Glutamatergic neuron (in vitro differentiated cells): ENCODE results near the gene ELOVL5. TPM values are rescaled to one million over a fixed set of nuclear protein-coding genes. Genes with fewer than 3 reads are reported as not detected.
A peak's percentile ranks its signal among the peaks of the same experiment; 100 is the strongest.

Source experiments
- DNase-seq: peaks from one replicate; pipeline ENCODE4 v3.0.0; 2022
- H3K27ac Mint-ChIP-seq: one replicate; pipeline ENCODE4 v1.8.0; 2020; ENCODE audit warnings: mild to moderate bottlenecking, mixed read lengths, inconsistent platforms; ENCODE audit not compliant: unreplicated experiment
- H3K27me3 Mint-ChIP-seq: one replicate; pipeline ENCODE4 v1.8.0; 2020; ENCODE audit warnings: mild to moderate bottlenecking, moderate library complexity, mixed read lengths, inconsistent platforms; ENCODE audit not compliant: unreplicated experiment
- H3K36me3 Mint-ChIP-seq: one replicate; pipeline ENCODE4 v1.8.0; 2020; ENCODE audit warnings: mild to moderate bottlenecking, mixed read lengths, inconsistent platforms; ENCODE audit not compliant: unreplicated experiment
- H3K4me1 Mint-ChIP-seq: one replicate; pipeline ENCODE4 v1.8.0; 2020; ENCODE audit warnings: mild to moderate bottlenecking, low read depth, mixed read lengths, inconsistent platforms; ENCODE audit not compliant: unreplicated experiment
- H3K4me3 Mint-ChIP-seq: one replicate; pipeline ENCODE4 v1.8.0; 2020; ENCODE audit warnings: mild to moderate bottlenecking, mixed read lengths, inconsistent platforms; ENCODE audit not compliant: unreplicated experiment
- H3K9me3 Mint-ChIP-seq: one replicate; pipeline ENCODE4 v1.8.0; 2020; ENCODE audit warnings: mild to moderate bottlenecking, moderate library complexity, mixed read lengths, inconsistent platforms; ENCODE audit not compliant: unreplicated experiment
- CTCF ChIP-seq: fragments of 200-600 bp; sonication (generic); IDR thresholded peaks from one replicate; pipeline ENCODE4 v1.5.0; 2021; ENCODE audit not compliant: partially characterized antibody, unreplicated experiment
- total RNA-seq: library from RNA; stranded (reverse); fragmentation: NEBNext Ultra II Directional; extraction: Animal tissue kit (Norgen Biotek cat#: 25700); gene quantifications from one replicate; pipeline ENCODE4 v1.2.1, GENCODE V29; 2021; ENCODE audit not compliant: unreplicated experiment

Gene ELOVL5
- total RNA-seq, 1 donor from 2014 or later, result 97.2 TPM

- H3K27ac Mint-ChIP-seq, result no peak overlapping the region
These were observed 17.1 kb downstream of the ELOVL5 start for GRCh38 chr6:53331678-53332077.

GRCh38 chr6:53330137-53330536 is 18.6 kb downstream of the ELOVL5 start:
- peaks cover 2% of the 10 kb centered on the region for H3K27me3 Mint-ChIP-seq
- no peak overlapping the region for H3K4me3 Mint-ChIP-seq
- peaks cover 2% of the 10 kb centered on the region for H3K9me3 Mint-ChIP-seq
- TF ChIP-seq CTCF, result no peak
- DNase-seq, result no peak
- H3K4me1 Mint-ChIP-seq, result peaks cover 14% of the 10 kb centered on the region
- no peaks in the 10 kb centered on the region for H3K36me3 Mint-ChIP-seq
- H3K27ac Mint-ChIP-seq, result no peak overlapping the region

More at GRCh38 chr6:53331678-53332077, 17.1 kb downstream of the ELOVL5 start:
- TF ChIP-seq CTCF, result no peak
- Mint-ChIP-seq H3K9me3 (peaks cover 3% of the 10 kb centered on the region), H3K27me3 (peaks cover 2% of the 10 kb centered on the region), H3K4me3 (no peak overlapping the region), H3K4me1 (peaks cover 20% of the 10 kb centered on the region), H3K36me3 (no peaks in the 10 kb centered on the region)
- no peak for DNase-seq

GRCh38 chr6:53328375-53328774 is 20.4 kb downstream of the ELOVL5 start:
- TF ChIP-seq CTCF, result no peak
- Mint-ChIP-seq H3K36me3 (no peaks in the 10 kb centered on the region), H3K9me3 (peaks cover 3% of the 10 kb centered on the region), H3K27ac (peak overlapping the region; percentile 13), H3K27me3 (peaks cover 2% of the 10 kb centered on the region), H3K4me1 (peaks cover 12% of the 10 kb centered on the region), H3K4me3 (no peak overlapping the region)
- no peak for DNase-seq

GRCh38 chr6:53327017-53327395 is 21.7 kb downstream of the ELOVL5 start:
- Mint-ChIP-seq H3K4me1 (peaks cover 20% of the 10 kb centered on the region), H3K27me3 (peaks cover 2% of the 10 kb centered on the region), H3K4me3 (peak overlapping the region; percentile 37), H3K9me3 (peaks cover 3% of the 10 kb centered on the region), H3K36me3 (no peaks in the 10 kb centered on the region), H3K27ac (peak overlapping the region; percentile 6)
- no peak for DNase-seq
- no peak for TF ChIP-seq CTCF

GRCh38 chr6:53326372-53327016 is 22.3 kb downstream of the ELOVL5 start:
- Mint-ChIP-seq H3K9me3 (peaks cover 3% of the 10 kb centered on the region), H3K27ac (no peak overlapping the region), H3K4me1 (peaks cover 23% of the 10 kb centered on the region), H3K27me3 (peaks cover 2% of the 10 kb centered on the region), H3K36me3 (no peaks in the 10 kb centered on the region), H3K4me3 (no peak overlapping the region)
- DNase-seq, result no peak
- no peak for TF ChIP-seq CTCF
